ENCODE results near the gene GALNT18. TPM values are rescaled to one million over a fixed set of nuclear protein-coding genes. Genes with fewer than 3 reads are reported as not detected.

GALNT18 gene
- total RNA-seq, 1 donor from 2014 or later, result 11.7 TPM

GRCh38 chr11:11247576-11247975, 374.2 kb downstream of the GALNT18 start:
- H3K27me3 Mint-ChIP-seq, result peaks cover 29% of the 10 kb centered on the region
- peak overlapping the region; percentile 73 for H3K4me3 Mint-ChIP-seq
- no peak for TF ChIP-seq CTCF (conservative IDR thresholded peaks at IDR 0.05)
- H3K36me3 Mint-ChIP-seq, result no peaks in the 10 kb centered on the region
- DNase-seq (ENCODE audit: extremely low spot score, unreplicated experiment), result no peak
- peaks cover 12% of the 10 kb centered on the region for H3K9me3 Mint-ChIP-seq
- H3K27ac Mint-ChIP-seq, result peak overlapping the region; percentile 77
- peaks cover 21% of the 10 kb centered on the region for H3K4me1 Mint-ChIP-seq (ENCODE audit: unreplicated experiment)

GRCh38 chr11:11247086-11247485, 374.7 kb downstream of the GALNT18 start:
- no peak for DNase-seq (ENCODE audit: extremely low spot score, unreplicated experiment)
- Mint-ChIP-seq H3K27ac (peak overlapping the region; percentile 77), H3K9me3 (peaks cover 12% of the 10 kb centered on the region), H3K27me3 (peaks cover 28% of the 10 kb centered on the region), H3K36me3 (no peaks in the 10 kb centered on the region), H3K4me3 (peak overlapping the region; percentile 73), H3K4me1 (ENCODE audit: unreplicated experiment) (peaks cover 24% of the 10 kb centered on the region)
- no peak for TF ChIP-seq CTCF (conservative IDR thresholded peaks at IDR 0.05)

GRCh38 chr11:11246166-11246565, 375.6 kb downstream of the GALNT18 start:
- Mint-ChIP-seq H3K27me3 (peaks cover 26% of the 10 kb centered on the region), H3K9me3 (peaks cover 12% of the 10 kb centered on the region), H3K4me1 (ENCODE audit: unreplicated experiment) (peaks cover 27% of the 10 kb centered on the region), H3K4me3 (no peak overlapping the region), H3K27ac (peak overlapping the region; percentile 43), H3K36me3 (no peaks in the 10 kb centered on the region)
- DNase-seq (ENCODE audit: extremely low spot score, unreplicated experiment), result no peak
- TF ChIP-seq CTCF (conservative IDR thresholded peaks at IDR 0.05), result no peak

GRCh38 chr11:11245453-11245852, 376.4 kb downstream of the GALNT18 start:
- Mint-ChIP-seq H3K4me3 (no peak overlapping the region), H3K36me3 (no peaks in the 10 kb centered on the region), H3K27ac (no peak overlapping the region), H3K9me3 (peaks cover 12% of the 10 kb centered on the region), H3K27me3 (peaks cover 26% of the 10 kb centered on the region), H3K4me1 (ENCODE audit: unreplicated experiment) (peaks cover 27% of the 10 kb centered on the region)
- DNase-seq (ENCODE audit: extremely low spot score, unreplicated experiment), result no peak
- TF ChIP-seq CTCF (conservative IDR thresholded peaks at IDR 0.05), result no peak

- peaks cover 27% of the 10 kb centered on the region for H3K4me1 Mint-ChIP-seq (ENCODE audit: unreplicated experiment)
- peaks cover 12% of the 10 kb centered on the region for H3K9me3 Mint-ChIP-seq
- no peak overlapping the region for H3K4me3 Mint-ChIP-seq
- no peak for DNase-seq (ENCODE audit: extremely low spot score, unreplicated experiment)
- no peak overlapping the region for H3K27ac Mint-ChIP-seq
- no peak for TF ChIP-seq CTCF (conservative IDR thresholded peaks at IDR 0.05)
- peaks cover 26% of the 10 kb centered on the region for H3K27me3 Mint-ChIP-seq
- H3K36me3 Mint-ChIP-seq, result no peaks in the 10 kb centered on the region
Measured at GRCh38 chr11:11244470-11245080, 377.2 kb downstream of the GALNT18 start.

All from type B pancreatic cell (in vitro differentiated cells).